ENCODE data around the gene NTF4.

The NTF4 gene, protein sequence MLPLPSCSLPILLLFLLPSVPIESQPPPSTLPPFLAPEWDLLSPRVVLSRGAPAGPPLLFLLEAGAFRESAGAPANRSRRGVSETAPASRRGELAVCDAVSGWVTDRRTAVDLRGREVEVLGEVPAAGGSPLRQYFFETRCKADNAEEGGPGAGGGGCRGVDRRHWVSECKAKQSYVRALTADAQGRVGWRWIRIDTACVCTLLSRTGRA

GRCh38 chr19:49064768-49065611, at the start of gene NTF4:
NTF4 (minus strand) TSS chr19:49064818; CDS start chr19:49061997, 2,821 bp downstream.
- DNase-seq (ENCODE audit: low read depth) = no peak

- DNase-seq (ENCODE audit: low read depth) = peak; percentile 65
Measured at GRCh38 chr19:49113762-49114629, 49.4 kb upstream of the NTF4 start, which contains the start of gene LIN7B. LIN7B (plus strand) TSS chr19:49114370; CDS start chr19:49114405, 35 bp downstream.

DNA sequence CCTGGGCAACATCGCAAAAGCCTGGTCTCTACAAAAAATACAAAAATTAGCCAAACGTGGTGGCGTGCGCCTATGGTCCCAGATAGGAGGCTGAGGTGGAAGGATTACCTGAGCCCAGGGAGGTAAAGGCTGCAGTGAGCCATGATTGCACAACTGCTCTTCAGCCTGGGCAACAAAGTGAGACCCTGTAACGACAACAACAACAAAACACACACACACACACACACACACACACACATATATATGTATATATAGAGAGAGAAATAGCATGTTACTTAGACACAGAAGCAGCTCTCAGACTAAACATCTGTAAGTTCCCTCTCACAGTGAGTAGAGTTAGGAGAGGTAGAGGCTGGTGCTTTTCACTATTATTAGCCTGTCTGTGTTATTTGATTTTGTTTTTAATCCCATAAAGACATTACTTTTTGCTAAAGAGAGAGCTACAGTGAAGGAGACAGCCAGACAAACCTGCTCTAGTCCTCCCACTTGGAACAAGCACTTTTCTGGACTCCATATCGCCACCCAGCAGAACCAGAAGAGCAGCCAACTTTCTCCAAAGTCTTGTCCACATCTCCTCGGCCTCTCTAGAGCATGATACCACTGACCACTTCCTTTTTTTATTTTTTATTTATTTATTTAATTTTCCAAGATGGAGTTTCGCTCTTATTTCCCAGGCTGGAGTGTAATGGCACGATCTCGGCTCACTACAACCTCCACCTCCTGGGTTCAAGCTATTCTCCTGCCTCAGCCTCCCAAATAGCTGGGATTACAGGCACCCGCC, 46.8 kb upstream of the NTF4 start:
- DNase-seq (ENCODE audit: low read depth) = no peak

DNA sequence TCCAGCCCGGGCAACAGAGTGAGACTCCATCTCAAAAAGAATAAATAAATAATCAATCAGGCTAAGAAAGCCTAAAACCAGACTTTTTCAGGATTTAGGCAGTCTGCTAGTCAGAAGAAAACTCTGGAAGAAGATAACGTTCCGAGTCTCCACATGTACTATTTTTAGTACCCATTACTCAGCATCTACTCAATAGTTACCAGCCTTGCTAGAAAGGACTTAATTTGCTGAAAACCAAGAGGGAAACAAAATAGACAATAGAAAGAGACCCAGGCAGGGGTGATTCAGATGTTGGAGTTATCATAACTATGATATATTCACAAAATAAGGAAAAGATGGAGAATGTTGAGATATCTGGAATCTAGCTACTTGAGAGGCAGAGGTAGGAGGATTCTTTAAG, 45.9 kb upstream of the NTF4 start:
- no peak for DNase-seq (ENCODE audit: low read depth)

DNA sequence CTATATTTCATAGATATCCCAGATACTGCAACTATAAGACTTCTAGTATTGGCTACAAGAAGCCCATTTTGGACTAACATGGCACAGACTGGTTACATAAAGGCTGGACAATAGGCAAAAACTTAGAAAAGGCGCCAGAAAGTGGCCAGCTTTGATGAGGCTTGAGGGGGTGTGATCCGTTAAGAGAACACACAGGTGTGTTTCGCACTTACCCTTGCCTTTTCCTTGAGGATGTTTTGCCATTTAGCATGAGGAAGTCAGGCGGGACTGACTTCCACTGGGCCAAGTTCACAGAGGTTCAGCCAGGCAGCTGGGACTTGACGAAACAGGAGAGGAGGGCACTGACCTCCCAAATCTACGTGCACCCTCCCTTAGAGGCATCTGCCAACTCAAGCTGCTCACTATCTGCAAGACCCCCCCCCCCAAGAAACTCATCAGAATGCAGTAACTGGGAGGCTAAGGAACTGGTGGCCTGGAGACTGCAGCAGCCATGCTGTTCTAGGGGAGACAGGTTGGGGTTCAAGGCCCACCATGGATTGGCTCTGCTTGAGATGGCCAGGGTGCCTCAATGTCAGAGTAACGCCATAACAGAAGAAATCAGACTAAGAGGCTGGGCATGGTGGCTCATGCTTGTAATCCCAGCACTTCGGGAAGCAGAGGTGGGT, 45.1 kb upstream of the NTF4 start:
- DNase-seq (ENCODE audit: low read depth) = no peak

- no peak for DNase-seq (ENCODE audit: low read depth)
Measured at GRCh38 chr19:49109051-49109450, 44.4 kb upstream of the NTF4 start.

GRCh38 chr19:49107625-49108459, 43.2 kb upstream of the NTF4 start:
- no peak for DNase-seq (ENCODE audit: low read depth)

DNA sequence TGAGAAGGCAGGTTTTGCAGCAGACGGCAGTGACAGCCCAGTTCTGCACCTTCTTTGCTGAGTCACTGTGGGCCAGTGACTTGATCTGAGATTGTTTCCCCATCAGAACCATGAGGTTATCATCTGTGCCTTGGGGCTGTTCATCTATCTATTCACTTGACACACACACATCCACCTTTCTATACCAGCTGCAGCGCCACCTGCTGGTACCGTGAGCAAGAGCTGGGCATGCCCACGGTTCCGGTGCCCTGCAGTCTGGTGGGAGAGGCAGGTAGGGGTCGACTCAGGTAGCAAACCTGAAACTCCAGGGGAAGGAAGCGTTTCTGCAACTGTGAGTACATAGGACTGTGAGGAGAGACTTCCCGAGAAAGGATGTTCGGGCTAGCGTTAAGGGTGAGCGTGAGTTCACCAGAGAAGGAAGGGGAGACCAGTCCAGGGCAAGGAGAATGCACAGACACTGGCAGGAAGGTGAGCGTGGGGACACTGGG, 42.1 kb upstream of the NTF4 start:
- DNase-seq (ENCODE audit: low read depth) = peak; percentile 53

DNA sequence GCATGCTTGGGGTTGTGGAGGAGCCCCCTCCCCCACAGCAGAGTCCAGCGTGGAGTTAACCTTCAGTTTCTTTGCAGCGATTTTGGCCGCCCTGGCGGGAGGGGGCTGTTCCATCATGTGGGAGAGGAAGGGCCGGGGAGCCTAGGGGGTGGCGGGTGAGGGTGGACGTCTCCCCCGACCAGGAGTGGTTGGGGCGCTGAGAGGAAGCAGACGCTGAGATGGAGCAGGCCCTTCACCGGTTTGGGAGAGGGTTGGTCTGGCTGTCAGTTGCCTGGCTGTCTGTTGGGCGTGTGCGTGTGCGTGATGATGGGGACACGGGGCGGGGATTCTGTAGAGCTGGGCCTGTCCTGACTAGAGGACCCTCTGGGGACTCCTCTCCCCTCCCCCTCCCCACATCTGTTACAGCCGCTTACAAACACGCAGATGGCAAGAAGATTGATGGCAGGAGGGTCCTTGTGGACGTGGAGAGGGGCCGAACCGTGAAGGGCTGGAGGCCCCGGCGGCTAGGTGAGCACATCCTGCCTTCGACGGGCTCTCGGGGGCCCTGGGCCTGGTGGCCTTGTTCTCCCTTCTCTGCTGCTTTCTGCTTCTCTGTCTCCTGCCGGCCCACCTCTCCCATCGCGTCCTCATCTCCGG, 39.7 kb upstream of the NTF4 start:
- no peak for DNase-seq (ENCODE audit: low read depth)

- no peak for DNase-seq (ENCODE audit: low read depth)
Measured at GRCh38 chr19:49103331-49104085, 38.9 kb upstream of the NTF4 start.

DNA sequence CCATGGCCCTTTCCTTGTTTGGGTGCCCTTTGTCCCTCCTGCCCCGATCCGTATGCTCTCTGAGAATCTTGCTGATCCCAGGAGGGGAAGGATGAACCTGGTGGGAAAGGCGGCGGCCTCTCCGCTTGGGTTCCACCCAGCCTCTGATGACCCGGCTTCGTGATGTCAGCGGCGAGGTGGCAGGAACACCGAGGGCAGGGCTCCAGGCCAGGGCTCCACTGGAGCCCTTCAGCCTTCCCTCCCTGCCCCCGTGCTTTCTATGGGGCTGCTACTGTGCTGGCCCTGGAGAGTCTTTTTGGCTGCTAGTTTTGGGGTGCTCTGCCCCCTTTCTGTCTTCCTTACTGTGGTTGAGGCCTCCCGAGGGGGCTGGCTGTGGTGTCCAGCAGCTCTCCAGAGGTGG, 37.7 kb upstream of the NTF4 start:
- no peak for DNase-seq (ENCODE audit: low read depth)

DNA sequence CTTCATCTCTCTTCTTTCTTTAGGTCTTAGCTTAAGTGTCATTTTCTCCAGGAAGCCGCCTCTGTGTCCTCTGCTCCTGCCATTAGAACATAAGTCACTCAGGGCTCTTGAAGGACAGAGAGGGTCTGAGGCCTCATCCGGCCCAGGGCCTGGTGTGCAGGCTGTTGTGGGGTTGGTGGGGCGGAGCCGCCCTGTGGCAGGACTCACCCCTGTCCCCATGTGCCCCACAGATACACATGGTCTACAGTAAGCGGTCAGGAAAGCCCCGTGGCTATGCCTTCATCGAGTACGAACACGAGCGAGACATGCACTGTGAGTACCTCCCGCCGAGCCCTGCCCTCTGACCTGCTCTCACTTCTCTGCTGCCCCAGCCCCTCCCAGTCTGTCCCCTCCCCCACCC, 36.5 kb upstream of the NTF4 start:
- no peak for DNase-seq (ENCODE audit: low read depth)

DNA sequence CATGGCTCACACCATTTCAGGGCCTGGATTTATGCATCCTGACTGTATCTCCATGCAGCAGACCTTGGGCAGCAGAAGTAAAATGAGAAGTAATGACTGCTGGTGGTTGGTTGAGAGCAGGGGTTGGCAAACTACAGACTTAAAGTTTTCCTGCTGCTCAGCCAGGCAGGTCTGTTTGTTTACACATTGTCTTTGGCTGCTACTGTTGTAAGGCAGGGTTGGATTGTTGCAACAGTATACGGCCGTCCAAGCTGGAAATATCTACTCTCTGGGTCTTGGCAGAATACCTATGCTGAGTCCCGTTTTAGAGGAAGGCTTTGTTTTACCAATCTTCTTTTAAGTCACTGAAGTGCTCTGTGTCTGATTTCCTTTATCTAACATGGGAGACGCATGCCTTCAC, 34.2 kb upstream of the NTF4 start:
- no peak for DNase-seq (ENCODE audit: low read depth)

DNA sequence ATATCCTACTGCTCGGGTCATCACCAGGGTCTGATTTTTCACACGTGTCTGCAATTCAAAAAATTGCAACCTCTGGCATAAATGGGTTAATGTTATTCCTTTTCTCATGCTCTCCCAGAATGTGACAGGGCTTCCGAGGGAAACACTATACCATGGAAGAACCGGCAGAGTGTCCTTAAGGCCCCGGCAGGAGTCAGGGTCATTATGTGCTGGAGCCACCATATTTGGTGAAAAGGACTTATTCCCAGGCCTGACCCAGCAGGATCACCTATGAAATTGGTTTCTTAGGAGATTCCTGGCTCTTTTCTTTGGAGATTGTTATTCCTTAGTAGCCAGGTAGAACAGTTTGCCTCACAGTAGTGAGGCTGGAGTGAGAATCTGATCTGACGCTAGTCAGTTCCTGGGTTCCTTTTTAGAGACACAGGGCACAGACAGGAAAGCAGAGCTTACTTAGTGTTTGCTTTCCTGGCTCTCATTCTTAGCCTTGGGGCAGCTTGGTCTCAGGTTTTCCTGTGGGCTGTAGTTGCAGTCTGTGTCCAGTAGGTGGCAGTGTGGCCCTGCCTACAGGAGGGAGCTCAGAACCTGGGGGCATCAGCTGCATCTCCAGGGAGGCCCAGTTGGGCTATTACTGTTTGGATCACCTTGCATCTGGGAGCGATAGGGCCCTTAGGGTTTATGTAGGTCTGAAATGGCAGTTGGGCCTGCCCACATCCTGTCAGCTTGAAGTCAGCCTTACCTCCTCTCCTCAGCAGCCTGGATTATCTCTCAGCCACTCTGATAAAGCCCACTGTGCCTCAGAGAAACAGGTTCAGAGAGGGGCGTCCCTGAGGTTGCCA, 33.1 kb upstream of the NTF4 start:
- DNase-seq (ENCODE audit: low read depth) = peak; percentile 52

DNA sequence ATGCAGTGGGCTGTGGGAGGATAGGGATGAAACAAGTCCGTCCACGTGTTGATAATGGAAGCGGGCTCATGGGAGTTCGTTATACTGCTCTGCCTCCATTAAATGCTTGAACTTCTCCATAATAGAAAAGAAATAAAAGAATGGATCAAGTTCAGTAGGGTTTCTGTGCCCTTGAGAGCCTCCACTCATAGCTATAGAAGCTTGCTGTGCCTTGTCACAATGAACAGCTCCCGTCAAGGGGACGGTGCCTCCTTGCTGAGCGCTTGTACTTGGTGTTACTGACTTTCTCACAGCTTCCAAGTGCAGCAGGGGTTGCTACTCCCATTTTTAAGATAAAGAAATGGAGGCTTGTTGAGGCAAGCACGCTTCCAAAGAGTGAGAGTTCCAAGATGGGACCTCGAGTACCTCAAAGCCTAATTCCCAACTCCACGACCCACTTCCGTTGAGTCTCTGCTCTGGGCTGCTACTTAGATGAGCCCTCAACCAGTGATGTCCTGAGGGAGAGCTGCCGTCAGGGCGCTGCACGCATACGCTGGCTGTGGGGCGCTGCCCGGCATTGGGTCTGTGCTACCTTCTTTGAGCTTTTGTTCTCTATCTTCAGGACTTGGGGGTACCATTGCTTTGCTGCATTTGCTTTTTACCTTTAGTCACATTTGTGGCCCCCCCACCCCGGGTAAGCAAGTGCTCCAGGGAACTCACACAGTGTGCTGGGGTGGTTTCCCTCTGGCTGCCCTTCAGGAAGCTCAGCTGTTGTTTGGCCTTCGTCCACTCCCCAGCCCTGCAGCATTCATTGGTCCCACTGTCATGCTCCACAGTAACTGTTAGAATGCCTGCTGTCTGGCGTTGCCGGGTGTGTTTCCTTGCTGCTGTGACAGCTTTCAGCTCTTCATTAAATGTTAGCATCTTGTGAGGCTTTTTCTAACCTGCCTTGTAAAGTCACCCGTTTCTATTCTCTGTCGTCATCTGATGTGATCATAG, 30.2 kb upstream of the NTF4 start:
- DNase-seq (ENCODE audit: low read depth) = no peak

- DNase-seq (ENCODE audit: low read depth) = no peak
Measured at GRCh38 chr19:49092686-49093085, 28.1 kb upstream of the NTF4 start.
